Astrocyte of the spinal cord (primary cell): ENCODE data around the gene TBC1D1.
"Not testable (repeated sequence)": the region's sequence is repeated elsewhere in the genome, so short reads cannot be mapped to it uniquely, and the experiment has no call there.

Source experiments
- DNase-seq: peaks from one replicate; pipeline ENCODE4 v3.0.0; 2011; ENCODE audit warnings: low read depth, low spot score
- H3K4me3 ChIP-seq: 2 replicates; pipeline ENCODE4 v1.5.1; 2011; ENCODE audit warnings: low read depth, mild to moderate bottlenecking, low read length, moderate library complexity
- in situ Hi-C: cut with HindIII; loops from 2 replicates; pipeline ENCODE4 v1.10.0; 2017; ENCODE audit warnings: low sequenced_read_pairs
- TF ChIP-seq, protein P1 (sequence below): IDR thresholded peaks from 2 replicates; pipeline ENCODE4 v1.5.1; 2012; ENCODE audit warnings: low read depth, mild to moderate bottlenecking, low read length, inconsistent platforms

The TBC1D1 gene

DNA sequence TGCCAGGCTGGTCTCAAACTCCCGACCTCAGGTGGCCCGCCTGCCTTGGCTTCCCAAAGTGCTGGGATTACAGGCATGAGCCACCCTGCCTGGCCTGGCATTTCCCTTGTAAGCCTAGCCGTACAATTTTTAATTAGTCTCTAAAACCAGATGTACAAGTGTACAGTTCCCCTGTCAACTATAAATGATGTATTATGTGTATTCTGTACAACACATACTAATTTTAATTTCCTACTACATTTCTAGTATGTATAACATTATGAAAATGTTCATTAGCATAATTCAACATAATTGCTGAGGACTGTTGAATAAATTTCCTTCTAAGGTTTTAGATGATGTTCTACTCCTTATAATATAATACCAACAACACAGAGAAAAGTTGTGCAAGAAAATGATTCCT lies 27.8 kb downstream of the TBC1D1 start:
- TF ChIP-seq, protein P1, sequence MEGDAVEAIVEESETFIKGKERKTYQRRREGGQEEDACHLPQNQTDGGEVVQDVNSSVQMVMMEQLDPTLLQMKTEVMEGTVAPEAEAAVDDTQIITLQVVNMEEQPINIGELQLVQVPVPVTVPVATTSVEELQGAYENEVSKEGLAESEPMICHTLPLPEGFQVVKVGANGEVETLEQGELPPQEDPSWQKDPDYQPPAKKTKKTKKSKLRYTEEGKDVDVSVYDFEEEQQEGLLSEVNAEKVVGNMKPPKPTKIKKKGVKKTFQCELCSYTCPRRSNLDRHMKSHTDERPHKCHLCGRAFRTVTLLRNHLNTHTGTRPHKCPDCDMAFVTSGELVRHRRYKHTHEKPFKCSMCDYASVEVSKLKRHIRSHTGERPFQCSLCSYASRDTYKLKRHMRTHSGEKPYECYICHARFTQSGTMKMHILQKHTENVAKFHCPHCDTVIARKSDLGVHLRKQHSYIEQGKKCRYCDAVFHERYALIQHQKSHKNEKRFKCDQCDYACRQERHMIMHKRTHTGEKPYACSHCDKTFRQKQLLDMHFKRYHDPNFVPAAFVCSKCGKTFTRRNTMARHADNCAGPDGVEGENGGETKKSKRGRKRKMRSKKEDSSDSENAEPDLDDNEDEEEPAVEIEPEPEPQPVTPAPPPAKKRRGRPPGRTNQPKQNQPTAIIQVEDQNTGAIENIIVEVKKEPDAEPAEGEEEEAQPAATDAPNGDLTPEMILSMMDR: no peak
- in situ Hi-C loops: no loop called here

DNA sequence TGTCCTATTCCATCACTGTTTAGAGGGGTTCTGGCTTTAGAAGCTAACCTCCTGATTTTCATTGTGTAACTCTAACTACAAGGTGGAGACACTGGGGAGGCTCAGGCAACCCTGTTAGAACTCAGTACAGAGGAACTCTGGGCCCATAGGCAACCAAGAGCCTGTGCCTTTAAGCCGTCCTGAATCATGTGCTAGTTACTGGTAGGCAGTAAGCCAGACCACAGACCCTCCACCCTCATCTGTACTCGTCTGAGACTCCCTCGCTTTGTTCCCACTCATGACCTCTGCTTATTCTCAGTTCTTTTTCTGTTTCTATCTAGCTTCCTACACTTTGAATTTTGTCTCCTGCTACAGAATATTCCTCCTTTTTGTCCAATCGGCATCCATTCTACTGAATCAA lies 31.4 kb downstream of the TBC1D1 start:
- TF ChIP-seq, protein P1: no peak
- DNase-seq: peak; percentile 17
- in situ Hi-C loops: no loop called here
- H3K4me3 ChIP-seq: no peak overlapping the region

More for the DNA sequence above, 27.8 kb downstream of the TBC1D1 start:
- H3K4me3 ChIP-seq: no peak overlapping the region
- DNase-seq: no peak

DNA sequence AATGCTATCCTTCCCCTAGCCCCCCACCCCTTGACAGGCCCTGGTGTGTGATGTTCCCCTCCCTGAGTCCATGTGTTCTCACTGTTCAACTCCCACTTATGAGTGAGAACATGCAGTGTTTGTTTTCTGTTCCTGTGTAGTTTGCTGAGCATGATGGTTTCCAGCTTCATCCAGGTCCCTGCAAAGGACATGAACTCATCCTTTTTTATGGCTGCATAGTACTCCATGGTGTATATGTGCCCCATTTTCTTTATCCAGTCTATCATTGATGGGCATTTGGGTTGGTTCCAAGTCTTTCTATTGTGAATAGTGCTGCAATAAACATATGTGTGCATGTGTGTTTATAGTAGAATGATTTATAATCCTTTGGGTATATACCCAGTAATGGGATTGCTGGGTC lies 32.2 kb downstream of the TBC1D1 start:
- H3K4me3 ChIP-seq, in situ Hi-C loops, DNase-seq: not testable (repeated sequence)

DNA sequence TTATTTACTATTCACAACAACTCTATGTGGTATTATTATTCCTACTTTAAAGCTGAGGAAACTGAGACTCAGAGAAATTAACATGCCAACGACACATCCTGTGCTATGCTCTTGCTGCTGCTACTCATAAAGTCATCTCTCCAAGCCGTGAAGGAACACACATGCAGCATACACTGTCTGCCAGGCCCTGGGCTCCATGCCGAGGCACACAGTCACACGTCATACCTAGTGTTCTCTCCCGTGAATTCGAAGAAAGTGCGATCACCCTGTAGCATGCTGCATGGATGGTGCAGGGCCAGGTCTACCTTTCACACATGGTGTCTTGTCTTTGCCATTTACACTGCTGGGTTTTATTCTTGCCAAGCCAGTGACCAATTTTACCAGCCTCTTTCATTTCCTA lies 34.1 kb downstream of the TBC1D1 start:
- DNase-seq: no peak
- no peak overlapping the region for H3K4me3 ChIP-seq
- TF ChIP-seq, protein P1: no peak
- in situ Hi-C loops: no loop called here

DNA sequence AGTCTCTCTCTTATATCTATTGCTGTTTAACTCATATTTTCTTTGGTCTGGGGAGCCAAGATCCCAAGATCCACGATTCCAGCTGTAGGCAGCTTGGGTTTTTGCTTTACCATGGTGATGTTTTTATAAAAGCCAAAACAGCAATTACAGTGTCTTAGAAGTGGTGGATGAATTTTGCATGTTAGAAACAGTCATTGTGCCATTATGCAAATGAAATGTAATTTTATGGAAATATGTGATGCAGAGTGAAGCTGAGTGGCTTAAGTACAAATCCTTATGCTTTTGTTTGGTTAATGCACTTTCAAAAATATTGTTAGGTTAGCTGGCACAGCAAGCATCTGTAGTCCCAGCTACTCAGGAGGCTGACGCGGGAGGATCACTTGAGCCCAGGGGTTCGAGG lies 36.5 kb downstream of the TBC1D1 start:
- DNase-seq: no peak
- no peak overlapping the region for H3K4me3 ChIP-seq
- in situ Hi-C loops: no loop called here
- TF ChIP-seq, protein P1: no peak

DNA sequence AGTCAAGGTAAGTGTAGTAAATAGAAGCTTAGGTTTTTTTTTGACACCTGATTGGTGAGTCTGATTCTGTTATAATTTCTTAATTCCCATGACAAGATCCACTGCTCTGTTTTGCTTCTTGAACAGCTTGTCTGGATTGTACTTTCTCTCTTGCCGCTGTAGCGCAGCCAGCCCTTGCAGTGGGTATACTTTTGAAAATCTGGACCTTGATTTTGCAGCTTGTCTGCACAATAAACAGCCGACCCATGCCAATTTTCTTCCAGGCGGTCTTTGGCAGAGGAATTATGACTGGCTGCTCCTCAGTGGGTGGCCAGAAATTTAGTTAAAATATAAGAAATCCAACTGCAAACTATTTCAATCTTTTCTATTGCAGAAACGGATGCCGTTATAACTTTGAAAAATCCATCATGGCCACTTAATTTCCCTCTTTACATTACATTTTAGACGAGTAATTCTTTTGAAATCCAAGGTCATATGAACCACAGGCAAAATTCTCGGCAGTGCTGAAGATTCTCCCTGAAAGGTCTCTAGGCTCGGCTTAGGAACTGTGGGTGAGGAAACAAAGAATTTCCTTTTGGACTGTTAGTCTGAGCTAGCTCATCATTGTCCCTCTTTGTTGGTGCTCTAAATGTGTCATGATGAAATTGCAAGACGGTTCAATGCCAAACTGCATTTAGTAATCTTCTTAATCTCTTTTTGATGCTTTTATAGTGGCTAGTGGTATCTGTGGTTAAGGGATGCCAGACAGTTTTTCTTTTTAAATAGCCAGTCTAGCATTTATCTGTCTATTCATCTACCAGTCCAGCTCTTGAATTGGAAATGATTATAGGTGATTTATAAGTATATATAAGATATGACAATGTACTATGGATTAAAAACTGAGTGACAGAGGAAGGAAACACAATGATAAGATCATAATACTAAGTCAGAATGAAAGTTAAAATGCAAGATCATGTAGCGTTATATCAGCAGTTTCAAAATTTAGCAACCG lies 37.8 kb downstream of the TBC1D1 start:
- in situ Hi-C loops: no loop called here
- H3K4me3 ChIP-seq: no peak overlapping the region
- TF ChIP-seq, protein P1: no peak
- DNase-seq: peak; percentile 39

DNA sequence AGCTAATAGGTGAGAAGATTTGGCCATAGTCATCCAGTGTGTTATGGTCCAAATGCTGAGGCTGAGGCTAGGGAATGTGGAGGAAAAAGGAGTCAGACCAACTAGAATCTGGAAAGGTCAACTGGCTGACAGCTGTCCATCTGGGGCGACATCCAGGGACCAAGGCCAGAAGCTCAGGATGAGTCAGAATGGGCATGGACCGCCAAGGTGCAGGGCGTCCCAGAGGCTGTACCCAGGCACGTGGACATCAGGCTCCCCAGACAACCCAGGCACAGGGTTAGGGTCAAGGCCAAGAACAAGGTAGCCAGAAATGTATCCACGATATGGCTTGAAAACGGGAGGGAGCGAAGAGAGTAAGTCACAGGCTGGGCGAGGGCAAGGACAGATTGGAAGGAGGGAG lies 43.2 kb downstream of the TBC1D1 start:
- DNase-seq: no peak
- in situ Hi-C loops: no loop called here
- TF ChIP-seq, protein P1: no peak
- no peak overlapping the region for H3K4me3 ChIP-seq
